K562 (cell line): ENCODE data around the gene PRCC.

Experiments
- KHSRP ChIP-seq: fragments of 450-650 bp; IDR thresholded peaks from 2 replicates; pipeline ENCODE4 v1.6.1; 2017
- MAFK ChIP-seq: IDR thresholded peaks from 2 replicates; pipeline ENCODE4 v1.6.1; 2011; ENCODE audit warnings: low read length, improper control_type of control experiment
- MEF2D ChIP-seq: conservative IDR thresholded peaks from 2 replicates; pipeline ENCODE4 v1.6.1; 2016; ENCODE audit warnings: low read depth, missing genetic modification characterization, missing compliant biosample characterization
- RBM22 ChIP-seq: fragments of 200-400 bp; formaldehyde crosslinking; IDR thresholded peaks from 2 replicates; pipeline ENCODE4 v1.6.1; 2018; ENCODE audit warnings: low read length, low read depth; ENCODE audit not compliant: poor library complexity, severe bottlenecking
- SIN3A ChIP-seq, 2 experiments: fragments of 150-350 bp in 1 of 2; IDR thresholded peaks; 2 replicates each; pipeline ENCODE4 v1.6.1; 2011 to 2016; ENCODE audit warnings: borderline replicate concordance in 2 of 2, low read depth in 2 of 2, low read length in 2 of 2, mild to moderate bottlenecking in 2 of 2, moderate library complexity in 2 of 2; ENCODE audit not compliant: control insufficient read depth in 1 of 2
- TRIM28 ChIP-seq: fragments of 450-650 bp; IDR thresholded peaks from 2 replicates; pipeline ENCODE4 v1.6.1; 2017
- TF ChIP-seq, protein P1 (sequence below): fragments of 200-800 bp; sonication (Bioruptor generic); IDR thresholded peaks from 2 replicates; pipeline ENCODE4 v1.6.1; 2017; ENCODE audit warnings: missing genetic modification characterization, missing compliant biosample characterization
- TF ChIP-seq, protein P2 (sequence below): sonication (generic); formaldehyde crosslinking; IDR thresholded peaks from 2 replicates; pipeline ENCODE4 v1.9.0; 2022; ENCODE audit warnings: mild to moderate bottlenecking, missing genetic modification reagents
- TF ChIP-seq, protein P3 (sequence below), 3 experiments: IDR thresholded peaks in 2 of 3; conservative IDR thresholded peaks in 1 of 3; 2 replicates each; pipeline ENCODE4 v1.5.1; 2011 to 2012; ENCODE audit warnings: low read length in 3 of 3, mild to moderate bottlenecking in 3 of 3, control low read depth in 2 of 3, improper control_type of control experiment in 1 of 3, inconsistent platforms in 1 of 3, low read depth in 1 of 3, mixed read lengths in 1 of 3, moderate library complexity in 1 of 3; ENCODE audit not compliant: insufficient read depth in 2 of 3
- TF ChIP-seq, protein P4 (sequence below): fragments of 450-650 bp; conservative IDR thresholded peaks from 2 replicates; pipeline ENCODE4 v1.6.1; 2016; ENCODE audit warnings: missing genetic modification characterization, low read depth, mild to moderate bottlenecking, control low read depth, missing compliant biosample characterization

DNA sequence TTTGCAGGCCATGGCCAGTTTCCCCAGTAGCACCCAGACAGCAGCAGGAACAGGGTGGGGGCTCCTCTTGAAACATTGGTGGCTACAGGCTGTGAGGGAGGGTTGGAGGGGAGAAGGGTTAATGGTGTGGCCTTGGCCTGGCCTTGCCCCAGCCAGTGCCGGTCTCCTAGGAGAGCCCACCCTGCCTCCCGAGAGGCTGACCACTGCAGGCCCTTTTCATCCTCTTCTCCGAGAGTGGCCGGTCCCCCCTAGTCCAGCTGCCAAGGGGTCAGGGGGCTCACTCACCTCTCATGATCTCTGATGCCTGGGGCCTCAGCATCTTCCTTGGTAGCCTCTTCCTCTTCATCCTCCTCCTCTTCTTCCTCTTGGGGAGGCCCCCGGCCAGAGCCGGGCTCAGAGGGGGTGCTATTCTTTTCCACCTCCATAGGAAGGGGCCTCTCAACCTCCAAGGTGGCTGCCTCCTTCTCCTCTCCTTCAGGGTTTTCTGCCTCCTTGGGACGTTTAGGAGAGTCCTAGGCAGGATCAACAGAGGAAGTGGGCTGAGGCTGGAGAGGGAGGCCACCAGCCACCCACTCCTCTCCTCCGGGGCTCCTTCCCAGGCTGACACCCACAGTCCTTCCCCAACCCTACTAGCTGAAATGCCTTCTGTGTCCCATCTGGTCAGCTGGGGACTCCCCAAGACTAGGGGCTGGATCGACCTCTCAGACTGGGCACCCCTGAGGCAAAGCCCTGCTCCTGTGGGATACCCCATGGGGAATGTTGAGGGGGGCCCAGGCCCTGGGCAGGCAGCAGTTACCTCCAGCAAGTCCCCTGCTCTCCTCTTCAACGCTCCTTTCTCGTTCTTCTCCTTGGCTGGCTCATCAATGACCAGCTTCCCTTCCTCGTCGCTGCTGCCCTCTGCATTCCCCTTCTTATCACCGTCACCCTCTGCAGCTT, 23.7 kb upstream of the PRCC start:
- no peak for TF ChIP-seq MEF2D
- TF ChIP-seq, protein P1, sequence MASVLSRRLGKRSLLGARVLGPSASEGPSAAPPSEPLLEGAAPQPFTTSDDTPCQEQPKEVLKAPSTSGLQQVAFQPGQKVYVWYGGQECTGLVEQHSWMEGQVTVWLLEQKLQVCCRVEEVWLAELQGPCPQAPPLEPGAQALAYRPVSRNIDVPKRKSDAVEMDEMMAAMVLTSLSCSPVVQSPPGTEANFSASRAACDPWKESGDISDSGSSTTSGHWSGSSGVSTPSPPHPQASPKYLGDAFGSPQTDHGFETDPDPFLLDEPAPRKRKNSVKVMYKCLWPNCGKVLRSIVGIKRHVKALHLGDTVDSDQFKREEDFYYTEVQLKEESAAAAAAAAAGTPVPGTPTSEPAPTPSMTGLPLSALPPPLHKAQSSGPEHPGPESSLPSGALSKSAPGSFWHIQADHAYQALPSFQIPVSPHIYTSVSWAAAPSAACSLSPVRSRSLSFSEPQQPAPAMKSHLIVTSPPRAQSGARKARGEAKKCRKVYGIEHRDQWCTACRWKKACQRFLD = no peak
- TF ChIP-seq, protein P2, sequence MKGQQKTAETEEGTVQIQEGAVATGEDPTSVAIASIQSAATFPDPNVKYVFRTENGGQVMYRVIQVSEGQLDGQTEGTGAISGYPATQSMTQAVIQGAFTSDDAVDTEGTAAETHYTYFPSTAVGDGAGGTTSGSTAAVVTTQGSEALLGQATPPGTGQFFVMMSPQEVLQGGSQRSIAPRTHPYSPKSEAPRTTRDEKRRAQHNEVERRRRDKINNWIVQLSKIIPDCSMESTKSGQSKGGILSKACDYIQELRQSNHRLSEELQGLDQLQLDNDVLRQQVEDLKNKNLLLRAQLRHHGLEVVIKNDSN (CRISPR knock-in tag) = no peak
- no peak for TF ChIP-seq TRIM28
- TF ChIP-seq, protein P3, sequence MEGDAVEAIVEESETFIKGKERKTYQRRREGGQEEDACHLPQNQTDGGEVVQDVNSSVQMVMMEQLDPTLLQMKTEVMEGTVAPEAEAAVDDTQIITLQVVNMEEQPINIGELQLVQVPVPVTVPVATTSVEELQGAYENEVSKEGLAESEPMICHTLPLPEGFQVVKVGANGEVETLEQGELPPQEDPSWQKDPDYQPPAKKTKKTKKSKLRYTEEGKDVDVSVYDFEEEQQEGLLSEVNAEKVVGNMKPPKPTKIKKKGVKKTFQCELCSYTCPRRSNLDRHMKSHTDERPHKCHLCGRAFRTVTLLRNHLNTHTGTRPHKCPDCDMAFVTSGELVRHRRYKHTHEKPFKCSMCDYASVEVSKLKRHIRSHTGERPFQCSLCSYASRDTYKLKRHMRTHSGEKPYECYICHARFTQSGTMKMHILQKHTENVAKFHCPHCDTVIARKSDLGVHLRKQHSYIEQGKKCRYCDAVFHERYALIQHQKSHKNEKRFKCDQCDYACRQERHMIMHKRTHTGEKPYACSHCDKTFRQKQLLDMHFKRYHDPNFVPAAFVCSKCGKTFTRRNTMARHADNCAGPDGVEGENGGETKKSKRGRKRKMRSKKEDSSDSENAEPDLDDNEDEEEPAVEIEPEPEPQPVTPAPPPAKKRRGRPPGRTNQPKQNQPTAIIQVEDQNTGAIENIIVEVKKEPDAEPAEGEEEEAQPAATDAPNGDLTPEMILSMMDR (IDR thresholded peaks at IDR 0.05 in 2 of 3, conservative IDR thresholded peaks at IDR 0.05 in 1 of 3; ENCODE audit: insufficient read depth in 2 of 3, low read depth in 1 of 3, low read length in 3 of 3) = no peak
- TF ChIP-seq KHSRP = no peak
- no peak for TF ChIP-seq SIN3A (IDR thresholded peaks at IDR 0.05; ENCODE audit: borderline replicate concordance in 2 of 2, control insufficient read depth in 1 of 2, low read depth in 2 of 2, low read length in 2 of 2)
- TF ChIP-seq RBM22 = no peak
- no peak for TF ChIP-seq MAFK
- TF ChIP-seq, protein P4, sequence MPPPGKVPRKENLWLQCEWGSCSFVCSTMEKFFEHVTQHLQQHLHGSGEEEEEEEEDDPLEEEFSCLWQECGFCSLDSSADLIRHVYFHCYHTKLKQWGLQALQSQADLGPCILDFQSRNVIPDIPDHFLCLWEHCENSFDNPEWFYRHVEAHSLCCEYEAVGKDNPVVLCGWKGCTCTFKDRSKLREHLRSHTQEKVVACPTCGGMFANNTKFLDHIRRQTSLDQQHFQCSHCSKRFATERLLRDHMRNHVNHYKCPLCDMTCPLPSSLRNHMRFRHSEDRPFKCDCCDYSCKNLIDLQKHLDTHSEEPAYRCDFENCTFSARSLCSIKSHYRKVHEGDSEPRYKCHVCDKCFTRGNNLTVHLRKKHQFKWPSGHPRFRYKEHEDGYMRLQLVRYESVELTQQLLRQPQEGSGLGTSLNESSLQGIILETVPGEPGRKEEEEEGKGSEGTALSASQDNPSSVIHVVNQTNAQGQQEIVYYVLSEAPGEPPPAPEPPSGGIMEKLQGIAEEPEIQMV (tag) = no peak
